ENCODE data around the gene CALHM5.

DNA sequence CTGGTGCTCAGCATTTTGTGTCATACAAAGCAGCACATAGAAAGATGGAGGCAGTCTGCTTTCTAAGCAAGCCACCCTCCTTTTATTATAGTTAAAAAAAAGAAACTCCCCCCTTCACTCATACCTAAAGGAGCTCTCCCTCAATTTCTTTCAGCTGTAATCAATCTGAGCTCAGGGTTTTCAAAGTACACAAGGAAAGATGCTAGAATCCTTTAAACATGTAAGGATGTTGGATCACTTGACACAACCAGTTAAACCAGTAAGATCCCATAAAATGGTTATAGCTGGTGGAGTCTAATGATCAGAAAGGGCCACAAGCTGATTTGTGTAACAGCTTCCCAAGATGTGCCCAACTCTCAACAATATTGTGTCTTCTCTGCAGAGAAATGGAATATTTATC is 42.0 kb downstream of the CALHM5 start, which contains the start of gene CALHM4:
- no peak for TF ChIP-seq EZH2 (IDR thresholded peaks at IDR 0.05; ENCODE audit: insufficient read depth, low read length)
- TF ChIP-seq, protein P1, sequence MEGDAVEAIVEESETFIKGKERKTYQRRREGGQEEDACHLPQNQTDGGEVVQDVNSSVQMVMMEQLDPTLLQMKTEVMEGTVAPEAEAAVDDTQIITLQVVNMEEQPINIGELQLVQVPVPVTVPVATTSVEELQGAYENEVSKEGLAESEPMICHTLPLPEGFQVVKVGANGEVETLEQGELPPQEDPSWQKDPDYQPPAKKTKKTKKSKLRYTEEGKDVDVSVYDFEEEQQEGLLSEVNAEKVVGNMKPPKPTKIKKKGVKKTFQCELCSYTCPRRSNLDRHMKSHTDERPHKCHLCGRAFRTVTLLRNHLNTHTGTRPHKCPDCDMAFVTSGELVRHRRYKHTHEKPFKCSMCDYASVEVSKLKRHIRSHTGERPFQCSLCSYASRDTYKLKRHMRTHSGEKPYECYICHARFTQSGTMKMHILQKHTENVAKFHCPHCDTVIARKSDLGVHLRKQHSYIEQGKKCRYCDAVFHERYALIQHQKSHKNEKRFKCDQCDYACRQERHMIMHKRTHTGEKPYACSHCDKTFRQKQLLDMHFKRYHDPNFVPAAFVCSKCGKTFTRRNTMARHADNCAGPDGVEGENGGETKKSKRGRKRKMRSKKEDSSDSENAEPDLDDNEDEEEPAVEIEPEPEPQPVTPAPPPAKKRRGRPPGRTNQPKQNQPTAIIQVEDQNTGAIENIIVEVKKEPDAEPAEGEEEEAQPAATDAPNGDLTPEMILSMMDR (IDR thresholded peaks at IDR 0.05; ENCODE audit: insufficient read depth, low read depth, low read length) = no peak
